Smooth muscle cell of the brain vasculature (primary cell): ENCODE measurements around the gene UXS1.
A peak's percentile ranks its signal among the peaks of the same experiment; 100 is the strongest.

Experiments
- DNase-seq: peaks from one replicate; pipeline ENCODE4 v3.0.0-alpha.2; 2012; ENCODE audit warnings: low read depth, low spot score

UXS1 gene

DNA sequence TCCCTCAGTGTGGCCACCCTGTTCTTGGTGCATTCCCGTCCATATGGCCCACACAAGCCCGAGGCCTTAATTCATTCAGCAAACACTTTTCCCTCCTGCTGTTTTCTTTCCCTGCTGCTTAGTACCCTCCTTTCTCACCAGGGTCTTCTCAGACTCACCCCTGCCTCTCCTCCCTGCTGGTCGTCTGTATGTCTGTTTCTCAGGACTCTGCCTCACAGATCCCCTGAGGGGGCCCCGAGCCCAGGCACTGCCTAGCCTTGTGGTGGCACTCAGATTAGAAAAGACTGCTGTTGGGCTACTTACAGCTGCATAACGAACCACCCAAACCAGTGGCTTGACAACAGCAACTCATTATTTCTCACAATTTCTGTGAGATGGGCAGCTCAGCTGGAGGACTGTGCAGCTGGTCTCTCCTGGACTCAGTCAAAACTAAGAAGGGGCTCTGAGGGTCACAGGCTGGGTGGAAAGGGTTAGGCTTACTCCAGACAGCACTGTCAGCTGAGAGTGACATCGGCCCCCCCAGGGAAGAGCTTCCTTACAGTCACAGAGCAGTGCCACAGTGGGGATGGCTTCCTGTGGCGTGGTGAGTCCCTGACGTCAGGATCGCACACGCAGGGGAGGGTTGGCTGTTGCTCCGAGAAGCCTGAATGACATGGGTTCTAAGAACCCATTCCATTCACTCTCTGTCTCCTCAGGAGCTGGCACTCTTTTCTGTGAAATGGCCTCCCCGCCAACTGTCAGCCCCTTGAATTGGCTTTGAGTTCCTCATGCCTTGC lies 139.0 kb downstream of the UXS1 start:
- no peak for DNase-seq

DNA sequence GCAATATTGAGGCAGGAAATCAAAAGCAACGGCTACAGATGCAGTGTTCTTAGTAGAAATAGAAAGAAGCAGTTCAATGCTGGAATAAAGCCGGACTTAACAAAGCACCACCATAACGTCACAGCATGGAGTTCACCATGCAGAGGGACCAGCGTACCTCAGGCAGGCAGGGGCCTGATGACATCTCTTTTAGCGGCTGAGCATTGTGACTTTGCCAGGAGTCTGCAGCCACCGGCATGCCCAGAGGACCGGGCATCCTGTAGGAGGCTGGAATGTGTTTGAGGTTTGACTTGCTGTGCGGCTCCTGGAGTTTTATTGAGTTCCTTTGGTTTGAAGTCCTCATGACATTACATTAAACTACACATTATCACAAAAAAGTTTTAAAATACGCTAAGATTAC lies 139.8 kb downstream of the UXS1 start:
- no peak for DNase-seq

DNA sequence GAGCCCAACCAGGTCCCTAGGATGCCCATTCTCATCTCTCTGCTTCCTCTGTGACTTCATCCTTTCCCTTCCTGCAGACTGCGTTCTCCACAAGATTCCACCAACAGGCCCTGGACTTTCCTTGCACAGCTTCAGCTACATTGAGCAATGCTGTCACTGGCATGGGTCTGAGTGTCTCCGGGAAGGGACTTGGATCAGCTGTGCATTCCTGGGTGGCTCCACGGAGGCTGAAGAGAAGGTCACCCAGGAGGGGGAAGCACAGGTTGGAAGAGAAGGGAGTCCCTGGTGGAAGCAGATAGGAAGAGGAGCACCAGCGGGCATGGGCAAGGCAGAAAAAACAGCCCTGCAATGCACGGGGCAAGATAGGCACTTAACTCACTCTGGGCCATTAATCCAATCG lies 140.5 kb downstream of the UXS1 start:
- no peak for DNase-seq

DNA sequence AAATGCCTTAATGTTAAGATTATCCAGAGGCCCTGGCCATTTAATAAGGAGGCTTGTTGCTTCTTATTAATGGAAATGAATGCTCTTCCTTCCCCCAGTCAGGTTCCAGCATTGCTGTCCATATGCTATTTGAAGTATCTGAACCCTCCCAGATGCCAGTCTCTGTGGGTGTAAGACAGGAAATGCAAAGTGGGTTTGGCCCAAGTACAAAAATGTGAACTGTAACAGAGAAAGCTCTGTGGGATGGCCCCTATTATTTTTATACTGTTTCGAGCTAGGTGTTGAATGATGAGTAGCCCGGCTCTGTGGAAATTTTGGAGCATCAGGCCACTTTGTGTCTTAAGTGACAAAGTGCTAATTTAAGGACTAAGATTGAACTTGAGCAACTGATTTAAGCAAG lies 141.0 kb downstream of the UXS1 start:
- peak; percentile 35 for DNase-seq

DNA sequence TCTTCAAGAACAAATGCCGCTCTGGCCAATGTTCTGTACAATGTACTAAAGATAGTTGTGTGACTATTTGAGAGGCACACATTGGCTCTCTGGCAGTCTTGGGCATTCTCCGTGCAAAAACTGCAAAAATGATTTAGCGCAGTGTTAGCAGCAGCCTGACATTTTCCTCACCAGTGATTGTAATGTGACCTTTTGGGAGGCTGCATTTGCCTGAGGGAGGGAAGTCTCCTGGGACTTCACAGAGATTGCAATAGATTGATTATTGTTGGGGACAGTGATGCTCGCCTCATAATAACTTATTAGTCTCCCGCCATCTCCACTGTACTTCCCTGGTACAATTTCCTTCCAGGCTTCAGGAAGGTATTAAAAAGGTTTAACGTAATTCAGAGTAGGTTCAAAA lies 149.2 kb downstream of the UXS1 start:
- no peak for DNase-seq

DNA sequence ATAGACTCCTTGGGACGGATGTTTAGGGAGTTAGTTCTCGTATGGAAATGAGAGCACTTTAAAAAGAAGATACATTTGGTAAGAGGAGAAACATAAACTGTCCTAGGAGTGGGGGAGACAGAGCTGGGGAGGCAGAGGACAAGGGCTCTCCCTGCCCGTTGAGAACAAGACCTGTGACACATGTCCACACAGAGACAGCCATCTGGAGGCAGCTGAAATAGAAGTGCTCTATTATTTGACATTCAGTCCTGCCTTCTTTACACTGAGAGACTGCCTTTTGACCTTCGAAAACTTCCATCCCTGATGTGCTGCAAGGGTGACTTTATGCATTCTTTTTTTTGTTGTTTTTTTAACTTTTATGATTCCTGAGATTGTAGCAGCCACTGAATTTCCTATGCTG lies 150.1 kb downstream of the UXS1 start:
- no peak for DNase-seq
